Upper lobe of left lung (tissue), 6 donors: ENCODE measurements around the gene CSPG4. TPM values are rescaled to one million over a fixed set of nuclear protein-coding genes. Genes with fewer than 3 reads are reported as not detected.
"Not testable (repeated sequence)": the region's sequence is repeated elsewhere in the genome, so short reads cannot be mapped to it uniquely, and the experiment has no call there.

Experiments used
- ATAC-seq, 2 donors: fragments of 200-7000 bp; cut with Tn5 transposase; one replicate each; pipeline ENCODE4 v1.9.1; 2022; ENCODE audit warnings: mild to moderate bottlenecking in 2 of 2, moderate library complexity in 2 of 2; ENCODE audit not compliant: low FRiP score in 2 of 2
- DNase-seq, 2 donors: peaks; one replicate each; pipeline ENCODE4 v3.0.0-alpha.2; 2019 to 2020
- H3K27ac ChIP-seq, 4 donors: fragments of 200-600 bp; sonication (generic); one replicate each; pipeline ENCODE4 v1.5.1; 2016 to 2019
- H3K27me3 ChIP-seq, 4 donors: fragments of 200-600 bp; sonication (generic); one replicate each; pipeline ENCODE4 v1.5.1; 2017 to 2019
- H3K36me3 ChIP-seq, 4 donors: fragments of 200-600 bp; sonication (generic); one replicate each; pipeline ENCODE4 v1.5.1; 2016 to 2019
- H3K4me1 ChIP-seq, 4 donors: fragments of 200-600 bp; sonication (generic); one replicate each; pipeline ENCODE4 v1.5.1; 2018 to 2019
- H3K4me3 ChIP-seq, 4 donors: fragments of 200-600 bp; sonication (generic); one replicate each; pipeline ENCODE4 v1.5.1; 2017 to 2019; ENCODE audit warnings: mild to moderate bottlenecking in 2 of 4, moderate library complexity in 1 of 4
- H3K9me3 ChIP-seq, 4 donors: fragments of 200-600 bp; sonication (generic); one replicate each; pipeline ENCODE4 v1.5.1; 2018 to 2019
- CTCF ChIP-seq, 6 experiments: fragments of 450-650 bp in 4 of 6; fragments of 200-600 bp in 2 of 6; sonication (generic) in 2 of 6; IDR thresholded peaks; one replicate each; pipeline ENCODE4 v1.5.1; 2016 to 2019; ENCODE audit warnings: antibody characterized with exemption in 6 of 6
- EP300 ChIP-seq, 4 donors: sonication (generic); formaldehyde crosslinking; IDR thresholded peaks; one replicate each; pipeline ENCODE4 v1.5.1; 2017; ENCODE audit warnings: antibody characterized with exemption in 4 of 4, control low read depth in 2 of 4
- POLR2A ChIP-seq, 4 donors: fragments of 450-650 bp; IDR thresholded peaks; one replicate each; pipeline ENCODE4 v1.5.1; 2016 to 2017; ENCODE audit warnings: antibody characterized with exemption in 4 of 4, mild to moderate bottlenecking in 2 of 4
- POLR2AphosphoS5 ChIP-seq, 2 donors: sonication (generic); formaldehyde crosslinking; IDR thresholded peaks; one replicate each; pipeline ENCODE4 v1.5.1; 2017; ENCODE audit warnings: antibody characterized with exemption in 2 of 2
- WGBS, 2 donors: methylation state at CpG; one replicate each; pipeline ENCODE4 v1.1.5; 2017 to 2018; 5-methylcytosine and 5-hydroxymethylcytosine counted together
- total RNA-seq, 6 donors: library from RNA; depleted of rRNA in 4 of 6; stranded (reverse); fragments of >200 nt in 4 of 6; gene quantifications; one replicate each; pipeline versions ENCODE4 v1.1.0 to v1.2.1, GENCODE V29; 2016 to 2021
- donor health status: DM: no; HTN: no; CAD: no; lungs with moderate emphysema.
- donor health status: DM: no; HTN: yes; CAD: no; lungs with severe emphysema.

CSPG4 gene
- total RNA-seq, 6 donors from 2014 or later: 8.5 to 38.3 (median 17.7) TPM

GRCh38 chr15:75714195-75714594 lies 1.5 kb upstream of the CSPG4 start:
- Histone ChIP-seq H3K9me3 (no peaks in the 10 kb centered on the region), H3K4me1 (peaks cover 10 to 18% (median 15%) of the 10 kb centered on the region in 4 donors), H3K4me3 (no peak overlapping the region), H3K27ac (peak overlapping the region in 1 of 4 donors; percentile 69), H3K27me3 (peaks cover 0 to 2% (median 0%) of the 10 kb centered on the region in 4 donors), H3K36me3 (no peaks in the 10 kb centered on the region)
- ATAC-seq (no peak), DNase-seq (no peak)
- 82 to 96% methylated on average over 3 of the region's 3 CpGs for WGBS, 2 donors
- TF ChIP-seq EP300 (IDR thresholded peaks at IDR 0.05) (no peak), POLR2AphosphoS5 (IDR thresholded peaks at IDR 0.05) (no peak), POLR2A (IDR thresholded peaks at IDR 0.05) (no peak)

- Histone ChIP-seq H3K9me3 (no peaks in the 10 kb centered on the region), H3K36me3 (no peaks in the 10 kb centered on the region), H3K4me3 (peak overlapping the region in 3 of 4 donors; percentile 37 to 52 (median 46)), H3K27me3 (peaks cover 0 to 2% (median 0%) of the 10 kb centered on the region in 4 donors), H3K27ac (peak overlapping the region in 3 of 4 donors; percentile 69 to 82 (median 69)), H3K4me1 (peaks cover 13 to 23% (median 17%) of the 10 kb centered on the region in 4 donors)
- no peak for ATAC-seq
- no peak for TF ChIP-seq EP300 (IDR thresholded peaks at IDR 0.05)
- no peak for TF ChIP-seq POLR2A (IDR thresholded peaks at IDR 0.05)
- WGBS, 2 donors: 62 to 65% methylated on average over 4 to 9 of the region's 9 CpGs
- DNase-seq: no peak
These were observed 769 bp upstream of the CSPG4 start for GRCh38 chr15:75713338-75713895.

- not testable (repeated sequence) for H3K27me3 ChIP-seq, H3K36me3 ChIP-seq, H3K9me3 ChIP-seq, ATAC-seq, DNase-seq
- Histone ChIP-seq H3K4me1 (peaks cover 13 to 23% (median 17%) of the 10 kb centered on the region in 4 donors), H3K27ac (peak overlapping the region in 1 of 4 donors; percentile 46), H3K4me3 (peak overlapping the region in 3 of 4 donors; percentile 17 to 52 (median 37))
- WGBS, 2 donors: 67 to 77% methylated on average over 5 of the region's 7 CpGs
These were observed 1.2 kb downstream of the CSPG4 start for GRCh38 chr15:75711495-75711894.

GRCh38 chr15:75710874-75711273 lies 1.8 kb downstream of the CSPG4 start:
- WGBS, 2 donors: 64% methylated on average over 4 of the region's 5 CpGs; no CpG with 5 or more reads in 1 of the 2 donors
- Histone ChIP-seq H3K27ac (peak overlapping the region in 1 of 4 donors; percentile 63), H3K4me1 (peaks cover 13 to 23% (median 17%) of the 10 kb centered on the region in 4 donors)
- H3K9me3 ChIP-seq, H3K27me3 ChIP-seq, DNase-seq, H3K36me3 ChIP-seq, ATAC-seq, H3K4me3 ChIP-seq: not testable (repeated sequence)

- WGBS, 2 donors: 37 to 50% methylated on average over 4 to 6 of the region's 15 CpGs
- peak overlapping the region in 2 of 4 donors; percentile 0 to 29 for H3K4me3 ChIP-seq
- peak in 1 of 2 donors; percentile 2 for ATAC-seq
These were observed 3.2 kb downstream of the CSPG4 start for GRCh38 chr15:75709458-75709857.

GRCh38 chr15:75706682-75706954 lies 6.0 kb downstream of the CSPG4 start:
- 76 to 88% methylated on average over 2 of the region's 2 CpGs for WGBS, 2 donors
- Histone ChIP-seq H3K27me3 (no peaks in the 10 kb centered on the region), H3K9me3 (no peaks in the 10 kb centered on the region), H3K36me3 (no peaks in the 10 kb centered on the region), H3K4me1 (peaks cover 0 to 9% (median 4%) of the 10 kb centered on the region in 4 donors), H3K27ac (no peak overlapping the region), H3K4me3 (no peak overlapping the region)
- TF ChIP-seq EP300 (IDR thresholded peaks at IDR 0.05): no peak
- TF ChIP-seq POLR2A (IDR thresholded peaks at IDR 0.05): no peak
- TF ChIP-seq POLR2AphosphoS5 (IDR thresholded peaks at IDR 0.05): no peak
- no peak for TF ChIP-seq CTCF (IDR thresholded peaks at IDR 0.05)
- DNase-seq: no peak
- ATAC-seq: no peak

More at GRCh38 chr15:75709458-75709857, 3.2 kb downstream of the CSPG4 start:
- DNase-seq: peak in 1 of 2 donors; percentile 84
- H3K4me1 ChIP-seq: peaks cover 13 to 23% (median 17%) of the 10 kb centered on the region in 4 donors
- H3K36me3 ChIP-seq, H3K27me3 ChIP-seq, H3K9me3 ChIP-seq: not testable (repeated sequence)
- peak in 1 of 2 donors; percentile 73 for TF ChIP-seq POLR2AphosphoS5 (IDR thresholded peaks at IDR 0.05)
- peak in 2 of 4 donors; percentile 31 to 40 for TF ChIP-seq EP300 (IDR thresholded peaks at IDR 0.05)
- peak overlapping the region in 3 of 4 donors; percentile 40 to 78 (median 57) for H3K27ac ChIP-seq

GRCh38 chr15:75705854-75706681 lies 6.6 kb downstream of the CSPG4 start:
- Histone ChIP-seq H3K27me3 (no peaks in the 10 kb centered on the region), H3K4me3 (no peak overlapping the region), H3K9me3 (no peaks in the 10 kb centered on the region), H3K27ac (peak overlapping the region in 2 of 4 donors; percentile 54 to 64), H3K4me1 (peaks cover 2 to 14% (median 6%) of the 10 kb centered on the region in 4 donors), H3K36me3 (no peaks in the 10 kb centered on the region)
- 76 to 89% methylated on average over 13 to 14 of the region's 14 CpGs for WGBS, 2 donors
- no peak for TF ChIP-seq POLR2A (IDR thresholded peaks at IDR 0.05)
- TF ChIP-seq EP300 (IDR thresholded peaks at IDR 0.05): peak in 1 of 4 donors; percentile 53
- peak in 1 of 2 donors; percentile 48 for TF ChIP-seq POLR2AphosphoS5 (IDR thresholded peaks at IDR 0.05)
- DNase-seq: no peak
- ATAC-seq: no peak

- WGBS, 2 donors: 86 to 89% methylated on average over 4 to 5 of the region's 5 CpGs
- H3K4me1 ChIP-seq: peaks cover 9 to 21% (median 13%) of the 10 kb centered on the region in 4 donors
- not testable (repeated sequence) for ATAC-seq, H3K9me3 ChIP-seq, H3K27me3 ChIP-seq, H3K4me3 ChIP-seq, DNase-seq, H3K36me3 ChIP-seq
- peak overlapping the region in 2 of 4 donors; percentile 54 to 64 for H3K27ac ChIP-seq
These were observed 7.3 kb downstream of the CSPG4 start for GRCh38 chr15:75705375-75705774.
